DND-41 (cell line): Measurements from ENCODE around the gene IGSF9B.

Experiments used
- ATAC-seq: fragments of 200-7000 bp; cut with Tn5 transposase; 3 replicates; pipeline ENCODE4 v1.9.1; 2021; ENCODE audit warnings: low read depth; ENCODE audit not compliant: insufficient read depth
- DNase-seq: peaks from one replicate; pipeline ENCODE4 v3.0.0-alpha.2; 2020
- H2AFZ ChIP-seq: 2 replicates; pipeline ENCODE4 v1.6.0; 2012; ENCODE audit warnings: low read depth, low read length
- H3K27ac ChIP-seq: 2 replicates; pipeline ENCODE4 v1.5.1; 2012; ENCODE audit warnings: low read length, inconsistent platforms
- H3K27me3 ChIP-seq: fragments of 200-600 bp; sonication (generic); 2 replicates; pipeline ENCODE4 v1.6.0; 2012; ENCODE audit warnings: low read length, mild to moderate bottlenecking, inconsistent platforms; ENCODE audit not compliant: insufficient read depth, poor library complexity
- H3K36me3 ChIP-seq: 2 replicates; pipeline ENCODE4 v1.5.1; 2012; ENCODE audit warnings: low read length, inconsistent platforms; ENCODE audit not compliant: insufficient read depth
- H3K4me1 ChIP-seq: 2 replicates; pipeline ENCODE4 v1.5.1; 2012; ENCODE audit warnings: mild to moderate bottlenecking, low read length; ENCODE audit not compliant: insufficient read depth
- H3K4me2 ChIP-seq: 2 replicates; pipeline ENCODE4 v1.6.0; 2012; ENCODE audit warnings: mild to moderate bottlenecking, moderate library complexity, low read length, inconsistent platforms; ENCODE audit not compliant: insufficient read depth
- H3K4me3 ChIP-seq, 2 experiments: fragments of 200-600 bp in 1 of 2; shearing (Covaris generic) in 1 of 2; 2 replicates each; pipeline ENCODE4 v1.5.1; 2012 to 2016; ENCODE audit warnings: inconsistent platforms in 2 of 2, low read length in 2 of 2, mild to moderate bottlenecking in 2 of 2, low read depth in 1 of 2, moderate library complexity in 1 of 2
- H3K79me2 ChIP-seq: 2 replicates; pipeline ENCODE4 v1.6.0; 2012; ENCODE audit warnings: low read length, inconsistent platforms; ENCODE audit not compliant: insufficient read depth
- H3K9ac ChIP-seq: 2 replicates; pipeline ENCODE4 v1.6.0; 2012; ENCODE audit warnings: low read depth, mild to moderate bottlenecking, inconsistent platforms, low read length, moderate library complexity
- H3K9me3 ChIP-seq: 2 replicates; pipeline ENCODE4 v1.5.1; 2012; ENCODE audit warnings: low read length, moderate library complexity, mild to moderate bottlenecking, inconsistent platforms; ENCODE audit not compliant: insufficient read depth, severe bottlenecking
- H4K20me1 ChIP-seq: 2 replicates; pipeline ENCODE4 v1.6.0; 2012; ENCODE audit warnings: low read length; ENCODE audit not compliant: insufficient read depth
- CTCF ChIP-seq: IDR thresholded peaks from 2 replicates; pipeline ENCODE4 v1.5.1; 2012; ENCODE audit warnings: borderline replicate concordance, low read length, moderate library complexity, mild to moderate bottlenecking; ENCODE audit not compliant: poor library complexity, severe bottlenecking; ENCODE audit errors: extremely low read depth
- EZH2 ChIP-seq: IDR thresholded peaks from 3 replicates; pipeline ENCODE4 v1.6.1; 2012; ENCODE audit warnings: borderline replicate concordance, low read depth, mild to moderate bottlenecking, moderate library complexity, low read length, inconsistent platforms; ENCODE audit not compliant: severe bottlenecking

IGSF9B gene

GRCh38 chr11:134001596-134001995, 44.8 kb upstream of the IGSF9B start:
- Histone ChIP-seq H3K79me2 (no peaks in the 10 kb centered on the region), H3K4me1 (no peaks in the 10 kb centered on the region), H3K4me3 (no peak overlapping the region), H3K4me2 (no peak overlapping the region), H2AFZ (no peak overlapping the region), H3K36me3 (no peaks in the 10 kb centered on the region), H3K9ac (no peak overlapping the region), H4K20me1 (no peaks in the 10 kb centered on the region), H3K27me3 (no peaks in the 10 kb centered on the region), H3K9me3 (no peaks in the 10 kb centered on the region), H3K27ac (no peak overlapping the region)
- DNase-seq (no peak), ATAC-seq (no peak)
- no peak for TF ChIP-seq CTCF
- no peak for TF ChIP-seq EZH2

GRCh38 chr11:134001088-134001487, 44.3 kb upstream of the IGSF9B start:
- no peak overlapping the region for H3K9ac ChIP-seq
- ATAC-seq, result no peak
- TF ChIP-seq CTCF (no peak), EZH2 (no peak)
- H3K9me3 ChIP-seq, result no peaks in the 10 kb centered on the region
- no peaks in the 10 kb centered on the region for H3K79me2 ChIP-seq
- no peak overlapping the region for H3K27ac ChIP-seq
- no peaks in the 10 kb centered on the region for H3K4me1 ChIP-seq
- no peaks in the 10 kb centered on the region for H3K36me3 ChIP-seq
- H2AFZ ChIP-seq, result no peak overlapping the region
- no peaks in the 10 kb centered on the region for H4K20me1 ChIP-seq
- H3K4me3 ChIP-seq, result no peak overlapping the region
- no peaks in the 10 kb centered on the region for H3K27me3 ChIP-seq
- DNase-seq, result no peak
- H3K4me2 ChIP-seq, result no peak overlapping the region

GRCh38 chr11:133999355-133999754, 42.6 kb upstream of the IGSF9B start:
- H3K79me2 ChIP-seq, result no peaks in the 10 kb centered on the region
- no peaks in the 10 kb centered on the region for H3K27me3 ChIP-seq
- ATAC-seq, result no peak
- H3K4me2 ChIP-seq, result no peak overlapping the region
- H3K27ac ChIP-seq, result no peak overlapping the region
- DNase-seq, result no peak
- H3K4me1 ChIP-seq, result no peaks in the 10 kb centered on the region; the same call in 1 of the 2 replicates
- no peak overlapping the region for H3K9ac ChIP-seq
- TF ChIP-seq EZH2 (no peak), CTCF (no peak)
- no peaks in the 10 kb centered on the region for H3K36me3 ChIP-seq
- H2AFZ ChIP-seq, result no peak overlapping the region
- H3K9me3 ChIP-seq, result no peaks in the 10 kb centered on the region
- no peaks in the 10 kb centered on the region for H4K20me1 ChIP-seq
- H3K4me3 ChIP-seq, result no peak overlapping the region

GRCh38 chr11:133997554-133997953, 40.8 kb upstream of the IGSF9B start:
- Histone ChIP-seq H3K4me1 (no peaks in the 10 kb centered on the region; the same call in 1 of the 2 replicates), H3K36me3 (no peaks in the 10 kb centered on the region), H3K9me3 (no peaks in the 10 kb centered on the region), H3K4me2 (no peak overlapping the region), H4K20me1 (no peaks in the 10 kb centered on the region), H3K4me3 (no peak overlapping the region), H3K9ac (no peak overlapping the region), H3K27me3 (no peaks in the 10 kb centered on the region), H3K79me2 (no peaks in the 10 kb centered on the region), H3K27ac (no peak overlapping the region), H2AFZ (no peak overlapping the region)
- TF ChIP-seq EZH2, result no peak
- no peak for TF ChIP-seq CTCF
- ATAC-seq (no peak), DNase-seq (no peak)
